ENCODE data around the gene KIF2B. TPM values are rescaled to one million over a fixed set of nuclear protein-coding genes. Genes with fewer than 3 reads are reported as not detected.
"Not testable (repeated sequence)": the region's sequence is repeated elsewhere in the genome, so short reads cannot be mapped to it uniquely, and the experiment has no call there.

KIF2B gene
- total RNA-seq, 2 donors from 2014 or later, result not detected

DNA sequence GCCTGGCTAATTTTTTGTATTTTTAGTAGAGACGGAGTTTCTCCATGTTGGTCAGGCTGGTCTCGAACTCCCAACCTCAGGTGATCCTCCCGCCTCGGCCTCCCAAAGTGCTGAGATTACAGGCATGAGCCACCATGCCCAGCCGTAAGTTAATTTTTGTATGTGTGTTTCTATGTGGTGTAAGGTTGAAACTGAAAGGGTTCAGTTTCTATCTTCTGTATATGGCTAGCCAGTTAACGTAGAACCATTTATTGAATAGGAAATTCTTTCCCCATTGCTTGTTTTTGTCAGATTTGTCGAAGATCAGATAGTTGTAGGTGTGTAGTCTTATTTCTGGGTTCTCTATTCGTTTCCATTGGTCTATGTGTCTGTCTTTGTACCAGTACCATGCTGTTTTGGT, 12.0 kb downstream of the KIF2B start:
- not testable (repeated sequence) for H3K4me1 Mint-ChIP-seq (ENCODE audit: low read depth in 2 of 2); ATAC-seq; H3K27ac Mint-ChIP-seq; H3K4me3 Mint-ChIP-seq; DNase-seq (ENCODE audit: low spot score); H3K36me3 Mint-ChIP-seq; H3K27me3 Mint-ChIP-seq
- H3K9me3 Mint-ChIP-seq, result peaks cover 20% of the 10 kb centered on the region

DNA sequence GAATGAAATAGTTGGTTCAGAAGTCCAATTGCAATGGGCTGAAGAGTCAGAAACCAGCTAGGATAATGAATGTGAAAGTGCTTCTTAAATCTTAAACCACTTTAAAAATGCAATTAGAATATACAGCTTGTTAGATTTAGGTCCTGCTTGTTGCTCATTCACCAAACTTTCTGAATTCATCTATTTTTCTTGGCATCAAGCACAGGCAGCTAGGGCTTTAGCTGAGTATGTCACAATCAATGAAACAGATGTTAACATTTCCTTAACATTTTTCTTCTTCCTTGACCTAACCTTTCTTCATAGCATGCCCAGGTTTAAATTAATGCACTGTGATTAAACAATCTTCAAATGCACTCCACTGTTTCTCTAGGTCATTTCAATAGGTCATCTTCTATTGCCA, 14.4 kb downstream of the KIF2B start:
- no peak overlapping the region for H3K27ac Mint-ChIP-seq
- no peak for DNase-seq (ENCODE audit: low spot score)

DNA sequence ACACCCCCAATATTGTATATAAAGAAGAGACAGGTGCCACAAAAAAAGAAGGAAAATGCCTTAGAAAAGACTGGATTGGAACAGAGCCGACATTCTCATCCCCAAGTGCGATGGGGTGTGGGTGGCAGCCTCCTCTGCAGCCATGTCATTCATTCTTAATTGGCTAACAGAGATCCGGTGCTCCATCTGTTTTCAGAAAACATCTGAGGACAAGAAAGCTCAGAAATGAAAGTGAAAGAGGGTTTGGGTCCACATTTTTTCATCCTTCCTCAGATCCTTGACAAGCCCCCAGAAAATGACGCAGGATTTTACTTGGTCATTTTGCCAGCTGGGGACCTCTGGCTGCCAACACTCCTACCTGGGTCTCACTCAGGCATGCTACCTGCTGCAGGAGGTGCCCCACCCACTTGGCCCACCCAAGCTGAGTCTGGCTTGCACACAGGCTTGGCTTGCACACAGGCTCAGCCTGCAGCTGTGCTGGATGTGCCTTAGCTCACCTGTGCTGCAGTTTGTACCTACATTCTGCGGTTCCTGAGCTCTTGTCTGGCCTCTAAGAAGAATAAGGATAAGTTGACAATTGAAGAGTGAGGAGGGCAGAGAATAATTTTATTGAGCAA, 21.9 kb downstream of the KIF2B start:
- Mint-ChIP-seq H3K27me3 (no peaks in the 10 kb centered on the region), H3K9me3 (peaks cover 10% of the 10 kb centered on the region), H3K4me1 (ENCODE audit: low read depth in 2 of 2) (no peaks in the 10 kb centered on the region), H3K4me3 (no peak overlapping the region), H3K27ac (no peak overlapping the region), H3K36me3 (no peaks in the 10 kb centered on the region)
- DNase-seq (ENCODE audit: low spot score), result no peak
- ATAC-seq, result no peak

More for the DNA sequence above, 14.4 kb downstream of the KIF2B start:
- Mint-ChIP-seq H3K27me3 (no peaks in the 10 kb centered on the region), H3K4me3 (no peak overlapping the region), H3K36me3 (no peaks in the 10 kb centered on the region), H3K4me1 (ENCODE audit: low read depth in 2 of 2) (no peaks in the 10 kb centered on the region), H3K9me3 (peaks cover 20% of the 10 kb centered on the region)
- ATAC-seq, result no peak

DNA sequence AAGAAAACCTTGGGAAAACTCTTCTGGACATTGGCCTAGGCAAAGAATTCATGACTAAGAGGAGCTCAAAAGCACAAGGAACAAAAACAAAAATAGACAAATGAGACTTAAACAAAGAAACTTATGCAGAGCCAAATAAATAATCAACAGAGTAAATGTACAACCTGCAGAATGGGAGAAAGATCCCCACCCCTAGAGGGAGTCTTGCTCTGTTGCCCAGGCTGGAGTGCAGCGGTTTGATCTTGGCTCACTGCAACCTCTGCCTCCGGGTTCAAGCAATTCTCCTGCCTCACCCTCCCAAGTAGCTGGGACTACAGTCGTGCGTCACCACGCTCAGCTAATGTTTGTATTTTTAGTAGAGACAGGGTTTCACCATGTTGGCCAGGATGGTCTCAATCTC, 48.4 kb downstream of the KIF2B start:
- H3K36me3 Mint-ChIP-seq; H3K27ac Mint-ChIP-seq; ATAC-seq; H3K4me1 Mint-ChIP-seq (ENCODE audit: low read depth in 2 of 2); H3K4me3 Mint-ChIP-seq; H3K27me3 Mint-ChIP-seq; DNase-seq (ENCODE audit: low spot score): not testable (repeated sequence)
- H3K9me3 Mint-ChIP-seq, result peaks cover 18% of the 10 kb centered on the region
